Measurements from ENCODE around the gene KIF24.

DNA sequence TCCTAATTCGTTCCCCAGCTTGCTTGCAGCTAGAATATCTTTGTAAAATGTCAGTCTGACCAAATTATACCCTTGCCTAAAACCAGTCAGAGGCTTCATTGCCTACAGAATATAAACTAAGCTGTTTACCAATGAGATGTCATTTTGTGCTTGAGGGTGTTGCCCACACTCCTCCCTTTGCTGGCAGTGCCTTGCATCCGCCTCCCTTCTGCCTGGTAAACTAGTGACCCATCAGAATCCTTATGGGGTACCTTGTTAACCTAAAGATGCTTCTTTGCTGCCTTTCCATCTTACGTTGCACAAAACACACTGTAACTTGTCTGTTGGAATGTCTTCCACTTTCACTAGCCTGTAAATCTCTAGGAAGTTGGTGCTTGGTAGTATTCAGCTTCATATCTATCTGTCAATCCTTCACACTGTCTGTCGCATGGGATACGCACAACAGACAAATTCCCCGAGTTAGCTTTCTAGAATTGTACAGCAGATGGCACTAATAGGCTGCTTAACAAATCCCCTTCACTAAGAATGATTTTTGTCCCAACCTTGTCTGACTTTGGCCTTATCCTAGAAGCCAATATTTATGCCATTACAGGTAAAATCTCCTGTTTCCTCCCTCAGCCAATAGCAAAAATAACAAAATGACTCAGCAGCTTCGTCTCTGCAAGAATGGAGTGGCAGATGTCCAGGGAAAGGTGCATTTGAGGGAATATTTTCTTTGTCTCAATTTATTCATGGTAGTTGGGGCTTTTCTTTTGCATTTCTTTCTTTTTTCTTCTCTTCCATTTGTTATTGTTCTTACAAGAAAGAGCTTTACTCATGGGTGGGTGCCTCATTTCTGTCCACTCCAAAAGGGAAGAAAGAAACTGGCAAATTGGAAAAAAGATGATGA, 3.3 kb upstream of the KIF24 start:
- TF ChIP-seq, protein P1, sequence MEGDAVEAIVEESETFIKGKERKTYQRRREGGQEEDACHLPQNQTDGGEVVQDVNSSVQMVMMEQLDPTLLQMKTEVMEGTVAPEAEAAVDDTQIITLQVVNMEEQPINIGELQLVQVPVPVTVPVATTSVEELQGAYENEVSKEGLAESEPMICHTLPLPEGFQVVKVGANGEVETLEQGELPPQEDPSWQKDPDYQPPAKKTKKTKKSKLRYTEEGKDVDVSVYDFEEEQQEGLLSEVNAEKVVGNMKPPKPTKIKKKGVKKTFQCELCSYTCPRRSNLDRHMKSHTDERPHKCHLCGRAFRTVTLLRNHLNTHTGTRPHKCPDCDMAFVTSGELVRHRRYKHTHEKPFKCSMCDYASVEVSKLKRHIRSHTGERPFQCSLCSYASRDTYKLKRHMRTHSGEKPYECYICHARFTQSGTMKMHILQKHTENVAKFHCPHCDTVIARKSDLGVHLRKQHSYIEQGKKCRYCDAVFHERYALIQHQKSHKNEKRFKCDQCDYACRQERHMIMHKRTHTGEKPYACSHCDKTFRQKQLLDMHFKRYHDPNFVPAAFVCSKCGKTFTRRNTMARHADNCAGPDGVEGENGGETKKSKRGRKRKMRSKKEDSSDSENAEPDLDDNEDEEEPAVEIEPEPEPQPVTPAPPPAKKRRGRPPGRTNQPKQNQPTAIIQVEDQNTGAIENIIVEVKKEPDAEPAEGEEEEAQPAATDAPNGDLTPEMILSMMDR (conservative IDR thresholded peaks at IDR 0.05; ENCODE audit: low read length) = peak; percentile 81
- no peak for TF ChIP-seq EZH2phosphoT487 (IDR thresholded peaks at IDR 0.05; ENCODE audit: borderline replicate concordance, low read depth, low read length)

Data from OCI-LY7 (cell line).